Loucy (cell line): Measurements from ENCODE around the gene MMP15.

Experiments used
- H2AFZ ChIP-seq: fragments of 200-600 bp; sonication (generic); 2 replicates; pipeline ENCODE4 v1.6.0; 2016; ENCODE audit warnings: antibody characterized with exemption, mild to moderate bottlenecking, low read length, moderate library complexity
- H3F3A ChIP-seq: fragments of 200-600 bp; 2 replicates; pipeline ENCODE4 v1.6.0; 2016; ENCODE audit warnings: antibody characterized with exemption, low read depth, mild to moderate bottlenecking
- H3K27me3 ChIP-seq: fragments of 200-600 bp; sonication (generic); 2 replicates; pipeline ENCODE4 v1.6.1; 2014; ENCODE audit warnings: low read length, mild to moderate bottlenecking; ENCODE audit not compliant: insufficient read depth, poor library complexity, severe bottlenecking
- H3K36me3 ChIP-seq: fragments of 200-600 bp; sonication (generic); 2 replicates; pipeline ENCODE4 v1.6.1; 2016; ENCODE audit warnings: low read length; ENCODE audit not compliant: insufficient read depth
- H3K4me1 ChIP-seq: fragments of 200-600 bp; sonication (generic); 2 replicates; pipeline ENCODE4 v1.5.1; 2014; ENCODE audit warnings: low read length, mild to moderate bottlenecking; ENCODE audit not compliant: insufficient read depth, poor library complexity, severe bottlenecking
- H3K4me2 ChIP-seq: fragments of 200-600 bp; sonication (generic); 2 replicates; pipeline ENCODE4 v1.6.0; 2014; ENCODE audit warnings: antibody characterized with exemption, low read length, low read depth, mild to moderate bottlenecking; ENCODE audit not compliant: poor library complexity, severe bottlenecking
- H3K4me3 ChIP-seq: fragments of 200-600 bp; sonication (generic); 2 replicates; pipeline ENCODE4 v1.5.1; 2014; ENCODE audit warnings: low read length, mild to moderate bottlenecking, mixed read lengths; ENCODE audit not compliant: poor library complexity, severe bottlenecking
- H3K79me2 ChIP-seq: fragments of 200-600 bp; sonication (generic); 2 replicates; pipeline ENCODE4 v1.6.1; 2014; ENCODE audit warnings: low read length; ENCODE audit not compliant: insufficient read depth
- H3K9ac ChIP-seq: fragments of 200-600 bp; sonication (generic); 2 replicates; pipeline ENCODE4 v1.6.0; 2014; ENCODE audit warnings: mild to moderate bottlenecking, low read depth, low read length, moderate library complexity; ENCODE audit not compliant: poor library complexity, severe bottlenecking
- H3K9me2 ChIP-seq: fragments of 200-600 bp; sonication (generic); replicated peaks from 2 replicates; pipeline ENCODE4 v1.6.1; 2016; ENCODE audit warnings: low read depth, low read length, mixed read lengths
- H3K9me3 ChIP-seq: fragments of 200-600 bp; sonication (generic); 2 replicates; pipeline ENCODE4 v1.6.1; 2014; ENCODE audit warnings: mild to moderate bottlenecking, antibody characterized with exemption, low read length, low read depth; ENCODE audit not compliant: insufficient read depth
- H4K20me1 ChIP-seq: fragments of 200-600 bp; sonication (generic); 2 replicates; pipeline ENCODE4 v1.6.0; 2014; ENCODE audit warnings: antibody characterized with exemption, low read length, mild to moderate bottlenecking; ENCODE audit not compliant: insufficient read depth, poor library complexity, severe bottlenecking
- EZH2phosphoT487 ChIP-seq: fragments of 200-600 bp; IDR thresholded peaks from 2 replicates; pipeline ENCODE4 v1.6.1; 2018; ENCODE audit warnings: antibody characterized with exemption, mild to moderate bottlenecking, moderate library complexity, borderline replicate concordance
- TF ChIP-seq, protein P1 (sequence below): fragments of 200-600 bp; sonication (generic); conservative IDR thresholded peaks from 2 replicates; pipeline ENCODE4 v1.5.1; 2014; ENCODE audit warnings: mild to moderate bottlenecking, antibody characterized with exemption, low read length

Gene MMP15

DNA sequence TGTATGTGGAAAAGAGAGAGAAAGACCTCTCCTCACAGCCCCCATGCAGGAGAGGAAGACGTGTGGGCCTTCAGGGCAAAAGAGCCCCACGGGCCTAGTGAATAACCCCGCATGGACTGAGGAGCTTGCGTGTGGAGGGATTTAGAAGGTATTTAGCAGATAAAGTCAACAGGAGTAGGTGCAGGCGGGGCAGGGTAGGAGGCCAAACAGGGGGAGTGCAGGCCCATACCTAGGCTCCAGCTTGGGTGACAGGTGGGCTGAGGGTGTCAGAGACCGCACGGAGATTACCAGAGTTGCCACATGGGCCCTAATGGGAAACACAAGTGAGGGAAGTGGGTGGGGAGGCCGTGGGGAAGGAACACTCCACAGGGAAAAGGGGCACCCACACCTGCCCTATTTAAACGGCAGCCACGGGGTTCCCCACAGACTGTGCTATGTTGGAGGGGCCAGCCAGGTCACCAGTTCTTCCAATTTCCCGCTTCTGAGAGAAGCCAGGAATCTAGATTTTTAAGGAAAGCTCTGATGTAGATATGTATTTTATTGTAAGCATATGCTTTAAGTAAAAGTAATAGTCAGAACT lies 46.5 kb upstream of the MMP15 start:
- Histone ChIP-seq H3K79me2 (no peaks in the 10 kb centered on the region), H3F3A (no peaks in the 10 kb centered on the region), H3K9me2 (no peaks in the 10 kb centered on the region), H2AFZ (no peak overlapping the region), H3K4me1 (no peaks in the 10 kb centered on the region), H3K36me3 (no peaks in the 10 kb centered on the region), H3K4me2 (no peak overlapping the region), H3K9me3 (no peaks in the 10 kb centered on the region), H4K20me1 (no peaks in the 10 kb centered on the region), H3K9ac (no peak overlapping the region), H3K27me3 (no peaks in the 10 kb centered on the region), H3K4me3 (no peak overlapping the region)
- TF ChIP-seq, protein P1, sequence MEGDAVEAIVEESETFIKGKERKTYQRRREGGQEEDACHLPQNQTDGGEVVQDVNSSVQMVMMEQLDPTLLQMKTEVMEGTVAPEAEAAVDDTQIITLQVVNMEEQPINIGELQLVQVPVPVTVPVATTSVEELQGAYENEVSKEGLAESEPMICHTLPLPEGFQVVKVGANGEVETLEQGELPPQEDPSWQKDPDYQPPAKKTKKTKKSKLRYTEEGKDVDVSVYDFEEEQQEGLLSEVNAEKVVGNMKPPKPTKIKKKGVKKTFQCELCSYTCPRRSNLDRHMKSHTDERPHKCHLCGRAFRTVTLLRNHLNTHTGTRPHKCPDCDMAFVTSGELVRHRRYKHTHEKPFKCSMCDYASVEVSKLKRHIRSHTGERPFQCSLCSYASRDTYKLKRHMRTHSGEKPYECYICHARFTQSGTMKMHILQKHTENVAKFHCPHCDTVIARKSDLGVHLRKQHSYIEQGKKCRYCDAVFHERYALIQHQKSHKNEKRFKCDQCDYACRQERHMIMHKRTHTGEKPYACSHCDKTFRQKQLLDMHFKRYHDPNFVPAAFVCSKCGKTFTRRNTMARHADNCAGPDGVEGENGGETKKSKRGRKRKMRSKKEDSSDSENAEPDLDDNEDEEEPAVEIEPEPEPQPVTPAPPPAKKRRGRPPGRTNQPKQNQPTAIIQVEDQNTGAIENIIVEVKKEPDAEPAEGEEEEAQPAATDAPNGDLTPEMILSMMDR = no peak
- TF ChIP-seq EZH2phosphoT487 = no peak

DNA sequence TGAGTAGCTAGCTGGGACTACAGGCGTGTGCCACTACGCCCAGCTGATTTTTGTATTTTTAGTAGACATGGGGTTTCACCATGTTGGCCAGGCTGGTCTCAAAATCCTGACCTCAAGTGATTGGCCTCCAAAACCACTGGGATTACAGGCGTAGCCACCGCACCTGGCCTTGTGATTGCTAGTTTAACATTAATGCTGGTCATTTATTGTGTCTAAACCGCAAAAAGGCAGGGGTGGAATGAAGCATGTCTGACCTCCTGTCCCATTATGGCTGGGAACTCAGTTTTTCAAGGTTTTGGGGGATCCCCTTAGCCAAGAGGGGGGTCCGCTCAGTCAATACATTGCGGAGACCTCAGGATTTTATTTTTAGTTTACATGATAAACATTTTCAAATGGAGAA lies 43.9 kb upstream of the MMP15 start:
- Histone ChIP-seq H2AFZ (no peak overlapping the region), H3K4me1 (no peaks in the 10 kb centered on the region), H3K9ac (no peak overlapping the region), H3K4me2 (no peak overlapping the region), H3K9me3 (no peaks in the 10 kb centered on the region), H3K36me3 (no peaks in the 10 kb centered on the region), H3K79me2 (no peaks in the 10 kb centered on the region), H3K27me3 (no peaks in the 10 kb centered on the region), H3F3A (no peaks in the 10 kb centered on the region), H3K4me3 (no peak overlapping the region), H4K20me1 (no peaks in the 10 kb centered on the region), H3K9me2 (no peaks in the 10 kb centered on the region)
- TF ChIP-seq, protein P1 = no peak
- no peak for TF ChIP-seq EZH2phosphoT487

DNA sequence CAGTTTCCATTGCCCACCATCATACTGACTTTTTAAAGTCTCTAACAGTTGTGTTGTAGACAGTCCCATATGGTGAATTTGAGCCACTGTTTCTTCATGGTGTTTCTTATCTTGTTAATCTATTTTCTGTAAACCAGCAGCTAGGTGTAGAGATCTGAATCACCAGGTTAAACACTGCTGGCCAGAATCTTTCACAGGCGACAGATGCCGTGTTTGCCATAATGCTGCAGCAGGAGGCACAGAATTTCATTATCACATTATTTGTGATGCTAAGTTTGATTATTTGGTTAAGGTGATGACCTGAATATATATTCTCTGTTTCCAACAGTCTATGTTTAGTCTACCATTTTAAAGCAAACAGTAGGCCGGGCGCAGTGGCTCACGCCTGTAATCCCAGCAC lies 43.2 kb upstream of the MMP15 start:
- no peaks in the 10 kb centered on the region for H3K9me3 ChIP-seq
- H4K20me1 ChIP-seq = no peaks in the 10 kb centered on the region
- no peak for TF ChIP-seq EZH2phosphoT487
- TF ChIP-seq, protein P1 = no peak
- no peaks in the 10 kb centered on the region for H3K27me3 ChIP-seq
- H3K4me3 ChIP-seq = no peak overlapping the region
- no peak overlapping the region for H3K4me2 ChIP-seq
- H3K79me2 ChIP-seq = no peaks in the 10 kb centered on the region
- no peaks in the 10 kb centered on the region for H3K36me3 ChIP-seq
- no peak overlapping the region for H2AFZ ChIP-seq
- no peaks in the 10 kb centered on the region for H3K9me2 ChIP-seq
- no peaks in the 10 kb centered on the region for H3F3A ChIP-seq
- no peaks in the 10 kb centered on the region for H3K4me1 ChIP-seq
- H3K9ac ChIP-seq = no peak overlapping the region
